SK-N-SH (cell line): ENCODE data around the gene GCNT2.

Experiments
- CTCF ChIP-seq: fragments of 200-600 bp; sonication (generic); IDR thresholded peaks from 2 replicates; pipeline ENCODE4 v1.6.1; 2017; ENCODE audit warnings: antibody characterized with exemption, mild to moderate bottlenecking, moderate library complexity
- EP300 ChIP-seq, 2 experiments: IDR thresholded peaks; 2 replicates each; pipeline versions ENCODE4 v1.4.0 to v1.6.1; 2012; ENCODE audit warnings: borderline replicate concordance in 1 of 2, low read depth in 1 of 2, low read length in 1 of 2
- FOXM1 ChIP-seq: IDR thresholded peaks from 2 replicates; pipeline ENCODE4 v1.4.0; 2012; ENCODE audit warnings: low read depth, mild to moderate bottlenecking
- JUND ChIP-seq: IDR thresholded peaks from 2 replicates; pipeline ENCODE4 v1.4.0; 2012
- SIN3A ChIP-seq: IDR thresholded peaks from 2 replicates; pipeline ENCODE4 v1.6.1; 2012; ENCODE audit warnings: low read depth, mild to moderate bottlenecking, low read length, moderate library complexity, borderline replicate concordance
- SMC3 ChIP-seq: IDR thresholded peaks from 2 replicates; pipeline ENCODE4 v1.6.1; 2012; ENCODE audit warnings: low read depth, low read length, improper control_type of control experiment
- TAF1 ChIP-seq: IDR thresholded peaks from 2 replicates; pipeline ENCODE4 v1.6.1; 2012; ENCODE audit warnings: low read depth, mild to moderate bottlenecking, low read length, moderate library complexity, borderline replicate concordance

GRCh38 chr6:10583509-10583901, 62.4 kb downstream of the GCNT2 start:
- TF ChIP-seq CTCF, result no peak
- no peak for TF ChIP-seq TAF1
- no peak for TF ChIP-seq FOXM1
- no peak for TF ChIP-seq SIN3A
- TF ChIP-seq SMC3, result no peak
- TF ChIP-seq EP300 (IDR thresholded peaks at IDR 0.05; ENCODE audit: borderline replicate concordance in 1 of 2, low read depth in 1 of 2, low read length in 1 of 2), result no peak
- TF ChIP-seq JUND, result no peak
